GM21423 (cell line): ENCODE measurements around the gene SAMD8.
A peak's percentile ranks its signal among the peaks of the same experiment; 100 is the strongest.
"Not testable (repeated sequence)": the region's sequence is repeated elsewhere in the genome, so short reads cannot be mapped to it uniquely, and the experiment has no call there.

ENCODE experiments used
- ATAC-seq: cut with Tn5 transposase; IDR thresholded peaks from one replicate; pipeline ENCODE4 v1.9.1; 2021; ENCODE audit warnings: mild to moderate bottlenecking, moderate library complexity; ENCODE audit not compliant: unreplicated experiment

Gene SAMD8

GRCh38 chr10:75191821-75192568 lies 80.5 kb downstream of the SAMD8 start:
- no peak for ATAC-seq

- not testable (repeated sequence) for ATAC-seq
These were observed 83.2 kb downstream of the SAMD8 start for GRCh38 chr10:75194625-75195024.

GRCh38 chr10:75195035-75195763 lies 83.7 kb downstream of the SAMD8 start:
- no peak for ATAC-seq

- no peak for ATAC-seq
These were observed 85.6 kb downstream of the SAMD8 start for GRCh38 chr10:75197066-75197465.

GRCh38 chr10:75197906-75198305 lies 86.5 kb downstream of the SAMD8 start:
- ATAC-seq, result no peak

GRCh38 chr10:75199949-75200348 lies 88.5 kb downstream of the SAMD8 start:
- not testable (repeated sequence) for ATAC-seq

- no peak for ATAC-seq
These were observed 90.4 kb downstream of the SAMD8 start for GRCh38 chr10:75201793-75202307.

GRCh38 chr10:75202321-75203045 lies 91.0 kb downstream of the SAMD8 start:
- ATAC-seq, result no peak

- ATAC-seq, result not testable (repeated sequence)
These were observed 91.7 kb downstream of the SAMD8 start for GRCh38 chr10:75203046-75203620.

- no peak for ATAC-seq
These were observed 92.3 kb downstream of the SAMD8 start for GRCh38 chr10:75203724-75204123.

- no peak for ATAC-seq
These were observed 94.5 kb downstream of the SAMD8 start for GRCh38 chr10:75205908-75206307.

- not testable (repeated sequence) for ATAC-seq
These were observed 95.2 kb downstream of the SAMD8 start for GRCh38 chr10:75206638-75207037.

- no peak for ATAC-seq
These were observed 95.8 kb downstream of the SAMD8 start for GRCh38 chr10:75207079-75207856.

- no peak for ATAC-seq
These were observed 96.3 kb downstream of the SAMD8 start for GRCh38 chr10:75207857-75208144.

GRCh38 chr10:75208181-75208580 lies 96.7 kb downstream of the SAMD8 start:
- no peak for ATAC-seq

GRCh38 chr10:75209086-75209920 lies 97.8 kb downstream of the SAMD8 start:
- ATAC-seq, result no peak

GRCh38 chr10:75209921-75210281 lies 98.4 kb downstream of the SAMD8 start:
- ATAC-seq, result peak; percentile 50

- ATAC-seq, result peak; percentile 89
These were observed 99.0 kb downstream of the SAMD8 start, which contains the start of gene VDAC2 for GRCh38 chr10:75210282-75211006. TSS of gene VDAC2 (plus strand) at chr10:75210796. CDS start at chr10:75211159, 363 bp downstream.
